GF-D8 (cell line): Measurements from ENCODE around the gene PRKAG3.
A peak's percentile ranks its signal among the peaks of the same experiment; 100 is the strongest.

Source experiments
- DNase-seq: peaks from one replicate; lab custom pipeline; 2025; lab: John Stamatoyannopoulos, UW

PRKAG3 gene

GRCh38 chr2:218839430-218839829 lies 7.8 kb upstream of the PRKAG3 start:
- DNase-seq, result peak; percentile 54

GRCh38 chr2:218837495-218837894 lies 5.9 kb upstream of the PRKAG3 start:
- DNase-seq, result no peak

- no peak for DNase-seq
These were observed 3.1 kb upstream of the PRKAG3 start for GRCh38 chr2:218834685-218835084.

GRCh38 chr2:218833023-218833609 lies 1.5 kb upstream of the PRKAG3 start:
- no peak for DNase-seq

- DNase-seq, result no peak
These were observed 917 bp upstream of the PRKAG3 start for GRCh38 chr2:218832520-218832919.

GRCh38 chr2:218832081-218832480 lies 478 bp upstream of the PRKAG3 start:
- DNase-seq, result no peak

- DNase-seq, result no peak
These were observed 887 bp downstream of the PRKAG3 start for GRCh38 chr2:218830526-218831306.

GRCh38 chr2:218829868-218830451 lies 1.6 kb downstream of the PRKAG3 start:
- DNase-seq, result no peak

- no peak for DNase-seq
These were observed 3.2 kb downstream of the PRKAG3 start for GRCh38 chr2:218828477-218828778.

GRCh38 chr2:218827701-218828476 lies 3.7 kb downstream of the PRKAG3 start:
- no peak for DNase-seq

- DNase-seq, result no peak
These were observed 4.8 kb downstream of the PRKAG3 start for GRCh38 chr2:218826791-218827190.

- DNase-seq, result no peak
These were observed 7.6 kb downstream of the PRKAG3 start for GRCh38 chr2:218824004-218824403.

GRCh38 chr2:218823196-218823855 lies 8.3 kb downstream of the PRKAG3 start:
- no peak for DNase-seq

GRCh38 chr2:218822622-218823021 lies 9.0 kb downstream of the PRKAG3 start:
- no peak for DNase-seq

GRCh38 chr2:218821605-218822211 lies 9.9 kb downstream of the PRKAG3 start:
- no peak for DNase-seq

- DNase-seq, result no peak
These were observed 10.7 kb downstream of the PRKAG3 start for GRCh38 chr2:218820746-218821369.

- no peak for DNase-seq
These were observed 12.5 kb downstream of the PRKAG3 start for GRCh38 chr2:218819093-218819492.

- no peak for DNase-seq
These were observed 15.0 kb downstream of the PRKAG3 start for GRCh38 chr2:218816561-218817011.

GRCh38 chr2:218815649-218816048 lies 16.0 kb downstream of the PRKAG3 start:
- no peak for DNase-seq

- no peak for DNase-seq
These were observed 16.4 kb downstream of the PRKAG3 start for GRCh38 chr2:218815244-218815637.

- no peak for DNase-seq
These were observed 16.9 kb downstream of the PRKAG3 start for GRCh38 chr2:218814540-218815243.
